Prostate gland (tissue), 2 donors: ENCODE results near the gene TGFBR3. TPM values are rescaled to one million over a fixed set of nuclear protein-coding genes. Genes with fewer than 3 reads are reported as not detected.
A peak's percentile ranks its signal among the peaks of the same experiment; 100 is the strongest.
"Not testable (repeated sequence)": the region's sequence is repeated elsewhere in the genome, so short reads cannot be mapped to it uniquely, and the experiment has no call there.

Experiments used
- DNase-seq: peaks from one replicate; pipeline ENCODE4 v3.0.0-alpha.2; 2019; ENCODE audit warnings: low spot score
- H3K27ac ChIP-seq, 2 donors: fragments of 200-600 bp; sonication (generic); 2 replicates each; pipeline ENCODE4 v1.5.1; 2017 to 2019
- H3K27me3 ChIP-seq: fragments of 200-600 bp; sonication (generic); replicated peaks from 2 replicates; pipeline ENCODE4 v1.5.1; 2019; ENCODE audit not compliant: insufficient read depth
- H3K36me3 ChIP-seq, 2 donors: fragments of 200-600 bp; sonication (generic); 1 replicate in 1 of 2; 2 replicates in 1 of 2; pipeline versions ENCODE4 v1.5.1 to v1.8.1; 2017 to 2019
- H3K4me1 ChIP-seq: fragments of 200-600 bp; sonication (generic); replicated peaks from 2 replicates; pipeline ENCODE4 v1.5.1; 2019
- H3K4me3 ChIP-seq, 2 donors: fragments of 200-600 bp; sonication (generic); 2 replicates each; pipeline ENCODE4 v1.5.1; 2017 to 2019
- H3K9me3 ChIP-seq: fragments of 200-600 bp; sonication (generic); 2 replicates; pipeline ENCODE4 v1.5.1; 2017
- POLR2A ChIP-seq: fragments of 450-650 bp; IDR thresholded peaks from one replicate; pipeline ENCODE4 v1.6.1; 2016; ENCODE audit warnings: antibody characterized with exemption, mild to moderate bottlenecking
- POLR2AphosphoS5 ChIP-seq: sonication (generic); formaldehyde crosslinking; IDR thresholded peaks from one replicate; pipeline ENCODE4 v1.6.1; 2017; ENCODE audit warnings: antibody characterized with exemption
- WGBS: methylation state at CpG from one replicate; pipeline ENCODE4 v1.1.5; 2018; 5-methylcytosine and 5-hydroxymethylcytosine counted together
- intact Hi-C: fragments of 100-400 bp; cut with DNase I; formaldehyde crosslinking; loops from one replicate; pipeline ENCODE4 v1.14.2; 2022
- total RNA-seq, 2 donors: library from RNA; depleted of rRNA; stranded (reverse); fragments of >200 nt; gene quantifications; one replicate each; pipeline ENCODE4 v1.1.0, GENCODE V29; 2016
- TF ChIP-seq, protein P1 (sequence below), 4 experiments: fragments of 200-600 bp in 2 of 4; fragments of 450-650 bp in 2 of 4; sonication (generic) in 2 of 4; IDR thresholded peaks; 1 replicate in 3 of 4; 2 replicates in 1 of 4; pipeline ENCODE4 v1.5.1; 2016 to 2019; ENCODE audit warnings: antibody characterized with exemption in 4 of 4, mild to moderate bottlenecking in 2 of 4, moderate library complexity in 2 of 4

The TGFBR3 gene
- total RNA-seq, 2 donors from 2014 or later, result 26.4 to 51.7 TPM

DNA sequence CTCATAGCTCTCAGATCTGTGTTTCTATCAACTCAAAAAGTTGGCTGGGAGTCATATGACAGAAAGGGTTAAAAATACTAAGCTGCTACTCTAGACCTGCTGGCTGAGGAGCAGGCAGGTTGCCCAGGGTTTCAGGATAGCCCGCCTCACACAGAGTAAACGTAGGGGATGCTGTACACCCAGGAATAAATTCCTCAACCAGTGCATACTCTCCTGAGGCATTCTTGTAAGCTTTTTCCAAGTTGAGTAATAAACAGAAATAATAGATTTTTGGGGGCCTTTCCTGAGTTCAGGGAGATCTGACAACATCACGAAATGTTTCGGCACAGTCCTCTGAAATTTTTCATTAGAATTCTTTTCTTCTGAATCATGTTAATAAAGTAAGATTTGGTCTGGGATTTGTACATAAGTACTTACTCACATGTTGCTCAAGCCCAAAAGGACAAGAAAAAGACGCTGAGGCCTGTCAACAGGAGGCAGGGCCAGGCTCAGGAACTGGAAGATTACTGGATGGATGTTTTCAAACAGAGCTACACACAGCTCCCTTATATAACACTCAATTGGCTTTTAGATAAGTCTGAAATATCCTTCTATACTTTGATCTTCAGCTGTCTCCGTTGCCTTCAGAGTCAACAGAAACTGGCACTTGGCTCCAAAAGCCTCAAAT, 41.0 kb downstream of the TGFBR3 start:
- no peak overlapping the region for H3K4me3 ChIP-seq
- peak; percentile 57 for DNase-seq
- no peaks in the 10 kb centered on the region for H3K36me3 ChIP-seq
- H3K4me1 ChIP-seq, result no peaks in the 10 kb centered on the region
- no peaks in the 10 kb centered on the region for H3K27me3 ChIP-seq
- 12% methylated on average over 6 of the region's 6 CpGs for WGBS
- peak overlapping the region; percentile 41 to 55 for H3K27ac ChIP-seq
- H3K9me3 ChIP-seq, result no peaks in the 10 kb centered on the region
- TF ChIP-seq, protein P1, sequence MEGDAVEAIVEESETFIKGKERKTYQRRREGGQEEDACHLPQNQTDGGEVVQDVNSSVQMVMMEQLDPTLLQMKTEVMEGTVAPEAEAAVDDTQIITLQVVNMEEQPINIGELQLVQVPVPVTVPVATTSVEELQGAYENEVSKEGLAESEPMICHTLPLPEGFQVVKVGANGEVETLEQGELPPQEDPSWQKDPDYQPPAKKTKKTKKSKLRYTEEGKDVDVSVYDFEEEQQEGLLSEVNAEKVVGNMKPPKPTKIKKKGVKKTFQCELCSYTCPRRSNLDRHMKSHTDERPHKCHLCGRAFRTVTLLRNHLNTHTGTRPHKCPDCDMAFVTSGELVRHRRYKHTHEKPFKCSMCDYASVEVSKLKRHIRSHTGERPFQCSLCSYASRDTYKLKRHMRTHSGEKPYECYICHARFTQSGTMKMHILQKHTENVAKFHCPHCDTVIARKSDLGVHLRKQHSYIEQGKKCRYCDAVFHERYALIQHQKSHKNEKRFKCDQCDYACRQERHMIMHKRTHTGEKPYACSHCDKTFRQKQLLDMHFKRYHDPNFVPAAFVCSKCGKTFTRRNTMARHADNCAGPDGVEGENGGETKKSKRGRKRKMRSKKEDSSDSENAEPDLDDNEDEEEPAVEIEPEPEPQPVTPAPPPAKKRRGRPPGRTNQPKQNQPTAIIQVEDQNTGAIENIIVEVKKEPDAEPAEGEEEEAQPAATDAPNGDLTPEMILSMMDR (IDR thresholded peaks at IDR 0.05), result no peak
- TF ChIP-seq POLR2A, result no peak
- peak; percentile 79 for TF ChIP-seq POLR2AphosphoS5
- intact Hi-C loops, result no loop called here

DNA sequence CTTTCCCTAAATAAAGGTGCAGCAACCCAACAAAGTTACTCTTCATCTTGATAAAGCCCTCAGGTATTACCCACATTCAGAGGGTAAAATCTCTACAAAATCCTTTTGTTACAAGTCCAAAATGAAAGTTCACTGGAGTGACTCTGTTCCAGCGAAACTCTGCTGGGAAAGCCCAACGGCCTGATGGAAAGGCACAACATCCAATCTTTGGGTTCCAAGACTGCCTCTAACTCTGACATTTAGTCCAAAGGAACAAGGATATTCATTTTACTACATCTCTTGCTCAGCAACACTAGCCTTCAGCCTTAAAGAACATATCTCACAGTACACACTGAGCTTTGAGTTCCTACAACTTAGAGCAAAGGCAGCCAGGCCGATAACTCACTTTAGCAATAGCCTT, 42.1 kb downstream of the TGFBR3 start:
- 92% methylated on average over 3 of the region's 3 CpGs for WGBS

DNA sequence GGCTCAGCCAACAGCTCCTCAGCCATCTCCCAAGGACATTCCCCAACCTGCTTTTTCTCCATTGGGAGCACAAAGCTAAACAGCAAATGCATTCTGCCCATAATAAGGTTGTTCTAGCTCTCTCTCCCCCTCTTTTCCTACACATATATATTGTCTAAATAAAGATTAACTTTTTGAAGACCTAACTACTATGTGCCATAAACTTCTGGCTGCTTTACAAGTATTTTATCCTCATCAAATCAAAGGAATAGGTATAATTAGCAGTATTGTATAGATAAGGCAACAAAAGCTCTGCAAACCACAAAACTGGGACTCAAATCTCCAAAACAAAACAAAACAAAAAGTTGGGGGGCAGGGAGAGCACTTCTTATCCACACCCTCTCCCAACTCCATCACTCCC, 43.4 kb downstream of the TGFBR3 start:
- Histone ChIP-seq H3K4me1 (no peaks in the 10 kb centered on the region), H3K4me3 (no peak overlapping the region), H3K27ac (no peak overlapping the region), H3K27me3 (no peaks in the 10 kb centered on the region), H3K36me3 (no peaks in the 10 kb centered on the region), H3K9me3 (no peaks in the 10 kb centered on the region)
- intact Hi-C loops, result no loop called here
- TF ChIP-seq POLR2A (no peak), POLR2AphosphoS5 (no peak)
- TF ChIP-seq, protein P1 (IDR thresholded peaks at IDR 0.05), result no peak
- no peak for DNase-seq

More for the DNA sequence above, 42.1 kb downstream of the TGFBR3 start:
- intact Hi-C loops, result no loop called here
- DNase-seq, result no peak
- no peaks in the 10 kb centered on the region for H3K9me3 ChIP-seq
- no peak overlapping the region for H3K4me3 ChIP-seq
- TF ChIP-seq, protein P1 (IDR thresholded peaks at IDR 0.05), result no peak
- TF ChIP-seq POLR2AphosphoS5 (no peak), POLR2A (no peak)
- H3K36me3 ChIP-seq, result no peaks in the 10 kb centered on the region
- H3K4me1 ChIP-seq, result no peaks in the 10 kb centered on the region
- H3K27me3 ChIP-seq, result no peaks in the 10 kb centered on the region
- H3K27ac ChIP-seq, result no peak overlapping the region

DNA sequence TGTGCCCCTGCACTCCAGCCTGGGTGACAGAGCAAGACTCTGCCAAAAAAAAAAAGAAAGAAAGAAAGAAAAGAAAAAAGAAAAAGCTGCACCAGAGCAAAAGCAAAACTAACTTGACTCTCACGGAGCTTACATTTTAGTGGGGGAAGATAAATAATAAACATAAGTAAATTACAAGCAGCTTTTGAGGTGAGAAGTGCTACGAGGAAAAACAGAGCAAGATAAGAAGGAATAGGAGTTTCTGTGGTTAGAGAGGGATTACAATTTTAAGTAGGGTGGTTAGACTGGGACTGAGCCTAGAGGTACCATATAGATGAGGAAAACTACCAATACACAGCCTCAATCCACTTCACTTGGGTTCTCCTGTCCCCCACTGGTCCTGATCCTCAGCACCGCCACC, 43.9 kb downstream of the TGFBR3 start:
- WGBS, result 86% methylated on average over 3 of the region's 3 CpGs
- H3K4me3 ChIP-seq, result no peak overlapping the region
- no peaks in the 10 kb centered on the region for H3K9me3 ChIP-seq
- H3K36me3 ChIP-seq, result no peaks in the 10 kb centered on the region
- H3K27me3 ChIP-seq, result no peaks in the 10 kb centered on the region
- intact Hi-C loops, result no loop called here
- no peak overlapping the region for H3K27ac ChIP-seq
- no peaks in the 10 kb centered on the region for H3K4me1 ChIP-seq
- TF ChIP-seq POLR2AphosphoS5 (no peak), POLR2A (no peak)
- TF ChIP-seq, protein P1 (IDR thresholded peaks at IDR 0.05), result no peak
- DNase-seq, result no peak

DNA sequence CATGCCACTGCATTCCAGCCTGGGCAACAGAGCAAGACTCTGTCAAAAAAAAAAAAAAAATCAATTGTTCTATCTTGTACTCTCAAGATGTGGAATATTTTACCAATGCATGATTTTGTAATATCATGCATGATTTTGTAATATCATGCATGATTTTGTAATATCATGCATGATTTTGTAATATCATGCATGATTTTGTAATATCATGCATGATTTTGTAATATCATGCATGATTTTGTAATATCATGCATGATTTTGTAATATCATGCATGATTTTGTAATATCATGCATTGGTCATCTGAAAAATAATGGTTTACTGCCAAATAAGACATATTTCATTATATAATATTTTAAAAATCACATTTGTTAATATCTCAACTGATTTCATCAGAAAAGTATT, 45.7 kb downstream of the TGFBR3 start:
- DNase-seq, H3K4me1 ChIP-seq, H3K27ac ChIP-seq: not testable (repeated sequence)

More for the DNA sequence above, 45.7 kb downstream of the TGFBR3 start:
- H3K27me3 ChIP-seq, H3K36me3 ChIP-seq, H3K4me3 ChIP-seq, intact Hi-C loops, H3K9me3 ChIP-seq: not testable (repeated sequence)
